Measurements from ENCODE around the gene PPP2R2B.
"Not testable (repeated sequence)": the region's sequence is repeated elsewhere in the genome, so short reads cannot be mapped to it uniquely, and the experiment has no call there.

PPP2R2B gene

DNA sequence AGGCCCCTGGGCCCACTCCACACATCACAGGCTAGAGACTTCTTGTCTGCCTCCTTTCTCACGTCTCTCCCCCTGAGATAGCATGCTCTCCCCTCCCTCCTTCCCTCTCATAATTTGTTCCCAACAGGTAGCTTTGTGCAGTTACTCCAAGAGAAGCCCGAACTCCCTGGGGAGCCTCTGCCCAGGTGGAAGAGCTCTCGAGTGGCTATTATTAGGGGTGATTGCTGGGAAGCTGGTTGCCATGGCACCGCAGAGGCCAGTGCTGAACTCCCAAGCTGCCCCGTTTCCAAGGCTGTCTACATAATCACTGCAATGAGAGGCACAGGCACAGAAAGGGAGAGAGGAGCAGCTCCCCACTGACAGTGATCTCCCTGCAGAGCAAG is 257.9 kb downstream of the PPP2R2B start:
- no peak for DNase-seq (ENCODE audit: low read depth)
- TF ChIP-seq, protein P1, sequence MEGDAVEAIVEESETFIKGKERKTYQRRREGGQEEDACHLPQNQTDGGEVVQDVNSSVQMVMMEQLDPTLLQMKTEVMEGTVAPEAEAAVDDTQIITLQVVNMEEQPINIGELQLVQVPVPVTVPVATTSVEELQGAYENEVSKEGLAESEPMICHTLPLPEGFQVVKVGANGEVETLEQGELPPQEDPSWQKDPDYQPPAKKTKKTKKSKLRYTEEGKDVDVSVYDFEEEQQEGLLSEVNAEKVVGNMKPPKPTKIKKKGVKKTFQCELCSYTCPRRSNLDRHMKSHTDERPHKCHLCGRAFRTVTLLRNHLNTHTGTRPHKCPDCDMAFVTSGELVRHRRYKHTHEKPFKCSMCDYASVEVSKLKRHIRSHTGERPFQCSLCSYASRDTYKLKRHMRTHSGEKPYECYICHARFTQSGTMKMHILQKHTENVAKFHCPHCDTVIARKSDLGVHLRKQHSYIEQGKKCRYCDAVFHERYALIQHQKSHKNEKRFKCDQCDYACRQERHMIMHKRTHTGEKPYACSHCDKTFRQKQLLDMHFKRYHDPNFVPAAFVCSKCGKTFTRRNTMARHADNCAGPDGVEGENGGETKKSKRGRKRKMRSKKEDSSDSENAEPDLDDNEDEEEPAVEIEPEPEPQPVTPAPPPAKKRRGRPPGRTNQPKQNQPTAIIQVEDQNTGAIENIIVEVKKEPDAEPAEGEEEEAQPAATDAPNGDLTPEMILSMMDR (conservative IDR thresholded peaks at IDR 0.05; ENCODE audit: low read length), result no peak
- H3K4me3 ChIP-seq (ENCODE audit: low read length), result no peak overlapping the region

DNA sequence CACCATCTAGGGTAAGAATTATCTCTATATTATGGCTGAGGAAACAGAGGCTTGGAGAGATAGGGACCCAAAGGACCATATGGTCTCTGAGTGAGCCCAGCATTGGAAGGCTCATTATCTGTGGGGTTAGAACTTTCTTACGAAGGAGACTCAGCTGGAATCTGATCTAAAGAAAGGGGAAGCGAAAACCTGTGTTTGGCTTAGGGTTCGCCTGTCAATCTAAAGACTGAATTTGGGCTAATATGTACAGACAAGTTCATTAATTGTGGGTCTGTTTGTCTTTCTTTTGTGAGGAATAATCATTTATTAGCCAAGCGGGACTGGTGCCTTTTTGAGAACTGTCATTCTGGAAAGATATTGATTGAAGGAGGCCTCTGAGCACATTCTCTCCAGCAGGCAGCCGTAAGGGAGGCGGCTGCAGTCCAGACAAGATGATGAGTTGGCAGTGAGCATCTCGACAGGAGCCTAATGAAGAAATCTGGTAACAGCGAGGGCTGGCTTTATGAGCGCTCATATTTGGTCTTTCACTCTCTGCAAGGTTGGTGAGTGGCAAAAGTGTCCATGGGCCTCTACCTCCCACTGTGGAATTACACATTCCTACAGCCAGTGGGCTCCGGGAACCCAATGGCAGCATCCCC is 258.4 kb downstream of the PPP2R2B start:
- TF ChIP-seq, protein P1 (conservative IDR thresholded peaks at IDR 0.05; ENCODE audit: low read length), result no peak
- DNase-seq (ENCODE audit: low read depth), result no peak
- no peak overlapping the region for H3K4me3 ChIP-seq (ENCODE audit: low read length)

DNA sequence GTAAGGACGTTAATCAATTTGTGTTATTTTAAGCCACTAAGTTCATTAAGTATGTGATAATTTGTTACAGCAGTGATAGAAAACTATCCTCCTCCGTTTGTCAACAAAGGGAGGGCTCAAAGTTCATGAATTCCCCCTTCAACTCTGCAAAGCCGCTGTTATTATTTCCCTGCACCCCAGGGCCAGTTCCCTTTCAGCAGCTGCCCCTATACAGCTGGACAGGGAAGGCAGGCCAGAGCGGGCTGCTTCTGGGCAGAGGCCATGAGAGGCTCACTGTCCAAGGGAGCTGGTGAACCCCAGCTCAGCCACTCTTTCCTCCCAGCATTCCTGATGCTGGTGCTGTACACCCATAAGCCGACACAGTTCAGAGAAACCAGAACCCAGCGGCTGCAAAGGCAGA is 260.1 kb downstream of the PPP2R2B start:
- no peak overlapping the region for H3K4me3 ChIP-seq (ENCODE audit: low read length)
- TF ChIP-seq, protein P1 (conservative IDR thresholded peaks at IDR 0.05; ENCODE audit: low read length), result no peak
- no peak for DNase-seq (ENCODE audit: low read depth)

DNA sequence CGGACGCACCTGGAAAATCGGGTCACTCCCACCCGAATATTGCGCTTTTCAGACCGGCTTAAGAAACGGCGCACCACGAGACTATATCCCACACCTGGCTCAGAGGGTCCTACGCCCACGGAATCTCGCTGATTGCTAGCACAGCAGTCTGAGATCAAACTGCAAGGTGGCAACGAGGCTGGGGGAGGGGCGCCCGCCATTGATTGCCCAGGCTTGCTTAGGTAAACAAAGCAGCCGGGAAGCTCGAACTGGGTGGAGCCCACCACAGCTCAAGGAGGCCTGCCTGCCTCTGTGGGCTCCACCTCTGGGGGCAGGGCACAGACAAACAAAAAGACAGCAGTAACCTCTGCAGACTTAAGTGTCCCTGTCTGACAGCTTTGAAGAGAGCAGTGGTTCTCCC is 268.8 kb downstream of the PPP2R2B start:
- DNase-seq (ENCODE audit: low read depth); H3K4me3 ChIP-seq (ENCODE audit: low read length): not testable (repeated sequence)

DNA sequence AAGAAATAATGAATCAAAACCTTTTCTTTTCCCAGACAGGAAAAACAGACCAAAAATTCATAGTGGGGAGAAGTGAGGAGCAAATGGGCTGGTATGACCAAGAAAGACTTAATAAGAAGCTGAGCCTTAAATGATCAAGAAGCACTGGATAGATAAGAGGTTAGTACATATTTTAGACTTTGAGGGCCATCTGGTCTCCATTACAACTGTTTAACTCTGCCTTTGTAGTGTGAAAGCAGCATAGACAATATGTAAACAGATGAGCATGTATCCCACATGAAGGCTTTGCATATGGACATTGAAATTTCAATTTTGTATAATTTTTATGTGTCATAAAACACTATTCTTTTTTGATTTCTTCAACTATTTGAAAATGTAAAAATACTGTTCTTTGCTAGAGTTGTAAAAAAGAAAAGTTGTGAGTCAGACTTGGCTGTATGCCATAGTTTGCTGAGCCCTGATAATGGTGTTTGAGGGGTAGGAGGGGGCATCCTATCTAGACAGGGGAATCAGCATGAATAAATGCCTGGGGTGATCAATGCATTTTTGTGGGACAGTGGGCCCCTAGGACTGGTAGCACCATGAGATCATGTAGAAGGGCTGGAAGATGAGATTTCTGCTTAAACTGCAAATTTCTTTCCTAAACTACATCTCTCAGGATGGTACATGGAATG is 270.8 kb downstream of the PPP2R2B start:
- no peak overlapping the region for H3K4me3 ChIP-seq (ENCODE audit: low read length)
- no peak for DNase-seq (ENCODE audit: low read depth)
- TF ChIP-seq, protein P1 (conservative IDR thresholded peaks at IDR 0.05; ENCODE audit: low read length), result no peak

DNA sequence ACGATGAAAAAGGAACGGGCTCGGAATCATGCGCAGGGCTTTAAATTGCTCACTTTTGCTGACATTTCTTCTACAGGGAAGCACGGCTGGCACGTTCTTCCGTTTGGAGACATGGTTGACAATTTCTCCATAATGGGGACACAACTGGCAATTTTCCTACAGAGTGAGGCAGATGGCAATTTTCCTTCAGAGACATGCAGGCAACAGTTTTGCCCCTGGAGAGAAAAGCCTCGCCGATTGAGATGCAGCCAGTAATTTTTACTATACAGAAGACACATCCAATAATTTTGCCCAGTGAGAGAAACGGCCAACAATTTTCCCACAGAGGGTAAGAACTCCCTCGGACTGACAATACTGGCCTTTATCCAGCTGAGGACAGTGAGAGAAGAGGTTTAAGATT is 271.7 kb downstream of the PPP2R2B start:
- TF ChIP-seq, protein P1 (conservative IDR thresholded peaks at IDR 0.05; ENCODE audit: low read length), result no peak
- H3K4me3 ChIP-seq (ENCODE audit: low read length), result no peak overlapping the region
- no peak for DNase-seq (ENCODE audit: low read depth)

DNA sequence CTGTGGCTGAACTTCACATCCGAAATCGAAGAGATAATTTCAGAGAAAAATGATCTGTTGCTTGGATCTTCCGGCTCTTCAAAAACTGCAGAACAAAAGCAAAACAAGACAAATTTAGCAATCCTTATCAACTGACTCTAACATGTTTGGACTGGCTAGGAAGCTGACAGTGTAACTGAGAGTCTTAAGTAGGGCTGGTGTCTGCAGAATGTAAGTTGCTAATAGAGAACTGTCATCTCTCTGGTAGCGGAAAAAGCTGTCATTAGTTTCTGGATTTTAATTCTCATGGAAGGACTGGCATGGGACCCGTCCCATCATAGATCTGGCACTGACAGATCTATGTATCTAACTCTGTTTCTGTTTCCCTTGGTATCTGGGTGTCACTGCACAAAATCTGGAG is 278.2 kb downstream of the PPP2R2B start:
- no peak for DNase-seq (ENCODE audit: low read depth)
- TF ChIP-seq, protein P1 (conservative IDR thresholded peaks at IDR 0.05; ENCODE audit: low read length), result no peak
- H3K4me3 ChIP-seq (ENCODE audit: low read length), result no peak overlapping the region

Data from AG10803 (cell line).